K562 (cell line): ENCODE results near the gene ANAPC16. TPM values are rescaled to one million over a fixed set of nuclear protein-coding genes. Genes with fewer than 3 reads are reported as not detected.

Experiments
- ATAC-seq: fragments of 200-7000 bp; cut with Tn5 transposase; 3 replicates; pipeline ENCODE4 v1.9.1; 2020; ENCODE audit warnings: moderate library complexity
- BruUV-seq: library from RNA; stranded (reverse); fragments of 400-500 nt; replicated peaks from 2 replicates; lab custom pipeline; 2021; lab: Mats Ljungman, UMichigan
- CTCF ChIA-PET: fragments of 300-600 bp; formaldehyde crosslinking; extraction: SDS; loops from one replicate; lab custom pipeline; 2021; ENCODE audit warnings: low intra/inter-chr PET ratio; lab: Yijun Ruan, JAX
- POLR2A ChIA-PET: fragments of 300-600, 350-650 bp; sonication (Branson Sonifier 250); formaldehyde crosslinking; extraction: SDS; loops from one replicate; lab custom pipeline; 2021; ENCODE audit warnings: antibody characterized with exemption, inconsistent platforms; lab: Yijun Ruan, JAX
- DNase-seq, 4 experiments: peaks; one replicate each; pipeline versions ENCODE4 v3.0.0 to v3.0.0-alpha.2; 2011 to 2018; ENCODE audit warnings: low spot score in 3 of 4, mixed read lengths in 3 of 4; ENCODE audit errors: extremely low read depth in 1 of 4
- FAIRE-seq: peaks from 2 replicates; lab custom pipeline; 2011; peaks lifted over from hg19 to GRCh38; lab: Jason Lieb, UNC
- H2AFZ ChIP-seq: 2 replicates; pipeline ENCODE4 v1.6.0; 2011; ENCODE audit warnings: low read depth, low read length, control low read depth, inconsistent platforms
- H3K27ac ChIP-seq: fragments of 200-600 bp; 3 replicates; pipeline ENCODE4 v1.8.0; 2011; ENCODE audit warnings: low read depth, mild to moderate bottlenecking, control low read depth, inconsistent platforms, low read length, moderate library complexity, mixed read lengths; ENCODE audit errors: extremely low read depth
- H3K27me3 ChIP-seq, 2 experiments: fragments of 300-600 bp in 1 of 2; 2 replicates in 1 of 2; 3 replicates in 1 of 2; pipeline versions ENCODE4 v1.6.0 to v1.8.0; 2011; ENCODE audit warnings: inconsistent platforms in 2 of 2, low read length in 2 of 2, mild to moderate bottlenecking in 1 of 2, mixed read lengths in 1 of 2, moderate library complexity in 1 of 2; ENCODE audit not compliant: control insufficient read depth in 2 of 2, insufficient read depth in 2 of 2
- H3K36me3 ChIP-seq: fragments of 300-600 bp; 3 replicates; pipeline ENCODE4 v1.8.0; 2011; ENCODE audit warnings: mild to moderate bottlenecking, low read length, inconsistent platforms; ENCODE audit not compliant: control insufficient read depth, insufficient read depth
- H3K4me1 ChIP-seq, 2 experiments: fragments of 200-600 bp in 1 of 2; replicated peaks in 1 of 2; 2 replicates in 1 of 2; 3 replicates in 1 of 2; pipeline versions ENCODE4 v1.5.1 to v1.8.0; 2011; ENCODE audit warnings: inconsistent platforms in 2 of 2, low read length in 2 of 2, mild to moderate bottlenecking in 1 of 2, mixed read lengths in 1 of 2, moderate library complexity in 1 of 2; ENCODE audit not compliant: control insufficient read depth in 2 of 2, insufficient read depth in 2 of 2
- H3K4me2 ChIP-seq: 2 replicates; pipeline ENCODE4 v1.6.1; 2011; ENCODE audit warnings: low read length, control low read depth, inconsistent platforms, mixed read lengths; ENCODE audit not compliant: insufficient read depth
- H3K4me3 ChIP-seq: fragments of 200-600 bp; sonication (generic), shearing (Covaris generic); 2 replicates; pipeline ENCODE4 v1.5.1; 2016; ENCODE audit warnings: control low read depth, inconsistent platforms
- H3K79me2 ChIP-seq: fragments of 200-600 bp; 3 replicates; pipeline ENCODE4 v1.8.0; 2011; ENCODE audit warnings: low read length, inconsistent platforms; ENCODE audit not compliant: control insufficient read depth, insufficient read depth
- H3K9ac ChIP-seq, 2 experiments: 2 replicates each; pipeline versions ENCODE4 v1.6.0 to v1.6.1; 2011; ENCODE audit warnings: low read depth in 2 of 2, low read length in 2 of 2, control low read depth in 1 of 2, inconsistent platforms in 1 of 2, mild to moderate bottlenecking in 1 of 2, mixed read lengths in 1 of 2; ENCODE audit not compliant: insufficient read depth in 1 of 2
- H3K9me1 ChIP-seq: one replicate; pipeline ENCODE4 v1.6.0; 2011; ENCODE audit warnings: inconsistent platforms, mild to moderate bottlenecking, low read length, moderate library complexity; ENCODE audit not compliant: control insufficient read depth, insufficient read depth
- H3K9me3 ChIP-seq: replicated peaks from 2 replicates; pipeline ENCODE4 v1.5.1; 2011; ENCODE audit warnings: low read depth, low read length, inconsistent platforms; ENCODE audit not compliant: control insufficient read depth, insufficient read depth
- H4K20me1 ChIP-seq: replicated peaks from 2 replicates; pipeline ENCODE4 v1.6.1; 2011; ENCODE audit warnings: low read length, inconsistent platforms, mixed read lengths; ENCODE audit not compliant: control insufficient read depth, insufficient read depth
- CTBP1 ChIP-seq: fragments of 450-650 bp; IDR thresholded peaks from 2 replicates; pipeline ENCODE4 v1.6.1; 2016; ENCODE audit warnings: borderline replicate concordance
- HIVEP1 ChIP-seq: fragments of 250-450 bp; sonication (Bioruptor Pico); IDR thresholded peaks from 2 replicates; pipeline ENCODE4 v1.4.0; 2020; ENCODE audit warnings: mild to moderate bottlenecking
- HLTF ChIP-seq: fragments of 450-650 bp; IDR thresholded peaks from 2 replicates; pipeline ENCODE4 v1.6.1; 2016
- KAT8 ChIP-seq: fragments of 450-650 bp; IDR thresholded peaks from 2 replicates; pipeline ENCODE4 v1.6.1; 2016; ENCODE audit warnings: low read depth, mild to moderate bottlenecking
- KLF1 ChIP-seq: fragments of 450-650 bp; IDR thresholded peaks from 2 replicates; pipeline ENCODE4 v1.6.1; 2016; ENCODE audit warnings: missing genetic modification characterization, missing compliant biosample characterization
- MAFK ChIP-seq: IDR thresholded peaks from 2 replicates; pipeline ENCODE4 v1.6.1; 2011; ENCODE audit warnings: low read length, improper control_type of control experiment
- NONO ChIP-seq, 2 experiments: fragments of 200-400 bp in 1 of 2; fragments of 450-650 bp in 1 of 2; formaldehyde crosslinking in 1 of 2; IDR thresholded peaks; 2 replicates each; pipeline ENCODE4 v1.6.1; 2017; ENCODE audit warnings: low read depth in 2 of 2, mild to moderate bottlenecking in 2 of 2, moderate library complexity in 2 of 2, low read length in 1 of 2
- NR3C1 ChIP-seq: sonication (generic); formaldehyde crosslinking; IDR thresholded peaks from 2 replicates; pipeline ENCODE4 v1.8.1; 2022; ENCODE audit warnings: missing genetic modification reagents
- PHTF2 ChIP-seq: fragments of 250-450 bp; sonication (Bioruptor Pico); IDR thresholded peaks from 2 replicates; pipeline ENCODE4 v1.5.0; 2021; ENCODE audit warnings: mild to moderate bottlenecking
- RBM25 ChIP-seq: fragments of 200-400 bp; formaldehyde crosslinking; IDR thresholded peaks from 2 replicates; pipeline ENCODE4 v1.6.1; 2018; ENCODE audit warnings: low read length, low read depth, moderate library complexity; ENCODE audit not compliant: severe bottlenecking
- TRIM28 ChIP-seq: fragments of 450-650 bp; IDR thresholded peaks from 2 replicates; pipeline ENCODE4 v1.6.1; 2017
- U2AF1 ChIP-seq: fragments of 200-400 bp; formaldehyde crosslinking; optimal IDR thresholded peaks from 2 replicates; pipeline ENCODE3; 2017; ENCODE audit warnings: mild to moderate bottlenecking, low read depth, low read length, moderate library complexity
- U2AF2 ChIP-seq: fragments of 200-400 bp; formaldehyde crosslinking; optimal IDR thresholded peaks from 2 replicates; pipeline ENCODE3; 2017; ENCODE audit warnings: low read depth, mild to moderate bottlenecking, low read length
- ZKSCAN1 ChIP-seq: fragments of 150-350 bp; IDR thresholded peaks from 2 replicates; pipeline ENCODE4 v1.6.1; 2016; ENCODE audit warnings: low read depth, low read length
- ZNF124 ChIP-seq: sonication (generic); formaldehyde crosslinking; IDR thresholded peaks from 2 replicates; pipeline ENCODE4 v1.8.1; 2022; ENCODE audit warnings: missing genetic modification reagents
- ZNF165 ChIP-seq: fragments of 250-450 bp; sonication (Bioruptor Pico); IDR thresholded peaks from 2 replicates; pipeline ENCODE4 v1.4.0; 2020; ENCODE audit warnings: borderline replicate concordance
- ZNF23 ChIP-seq: fragments of 250-450 bp; sonication (Bioruptor Pico); IDR thresholded peaks from 2 replicates; pipeline ENCODE4 v1.4.0; 2020; ENCODE audit warnings: mild to moderate bottlenecking
- ZNF444 ChIP-seq: fragments of 250-450 bp; sonication (Bioruptor Pico); IDR thresholded peaks from 2 replicates; pipeline ENCODE4 v1.4.0; 2020; ENCODE audit warnings: mild to moderate bottlenecking, moderate library complexity
- ZNF717 ChIP-seq: fragments of 250-450 bp; sonication (Bioruptor Pico); IDR thresholded peaks from 2 replicates; pipeline ENCODE4 v1.5.0; 2021
- ZNF77 ChIP-seq: fragments of 250-450 bp; sonication (Bioruptor Pico); IDR thresholded peaks from 2 replicates; pipeline ENCODE4 v1.5.0; 2020
- WGBS: fragments of 100-300 bp; shearing (Covaris generic); methylation state at CpG from one replicate; pipeline ENCODE4 v1.1.6; 2016; ENCODE audit warnings: low coverage, mixed read lengths; ENCODE audit not compliant: insufficient coverage; ENCODE audit errors: missing lambda C conversion rate; 5-methylcytosine and 5-hydroxymethylcytosine counted together
- in situ Hi-C: fragments of 300-500 bp; cut with MboI; formaldehyde crosslinking; loops from 4 replicates; pipeline ENCODE4 v1.15.0; 2018; ENCODE audit warnings: inconsistent platforms, mixed read lengths
- intact Hi-C: fragments of 100-400 bp; cut with micrococcal nuclease; formaldehyde crosslinking; loops from 2 replicates; pipeline ENCODE4 v1.14.2; 2022
- polyA plus RNA-seq, 8 experiments: library from polyadenylated mRNA; depleted of rRNA in 4 of 8; stranded (reverse) in 5 of 8; unstranded in 3 of 8; fragments of >200 nt; fragmentation: Nextera tagmentation in 2 of 8; fragmentation: Illumina TruSeq in 1 of 8; extraction: Ambion mirVana in 2 of 8; extraction: Trizol in 1 of 8; gene quantifications; 2 replicates each; pipeline versions ENCODE4 v1.2.1 to v1.2.3, GENCODE V29; 2011 to 2014; ENCODE audit warnings: inconsistent platforms in 1 of 8, missing spikeins in 1 of 8
- total RNA-seq, 7 experiments: library from RNA; depleted of rRNA in 6 of 7; stranded (reverse); fragments of >200 nt in 6 of 7; fragmentation: Illumina TruSeq in 2 of 7; extraction: Trizol in 2 of 7; gene quantifications; 2 replicates each; pipeline versions ENCODE4 v1.2.1 to v1.2.3, GENCODE V29; 2011 to 2021; ENCODE audit warnings: low replicate concordance in 1 of 7
- TF ChIP-seq, protein P1 (sequence below): fragments of 200-800 bp; sonication (Bioruptor generic); IDR thresholded peaks from 2 replicates; pipeline ENCODE4 v1.6.1; 2017; ENCODE audit warnings: missing genetic modification characterization, missing compliant biosample characterization
- TF ChIP-seq, protein P2 (sequence below): sonication (generic); formaldehyde crosslinking; IDR thresholded peaks from 2 replicates; pipeline ENCODE4 v1.8.0; 2022; ENCODE audit warnings: missing genetic modification reagents, mild to moderate bottlenecking, borderline replicate concordance

Gene ANAPC16
- total and polyA plus RNA-seq, 9 of the 15 experiments (the other 6 are each of a cell fraction or from before 2014, with no cell fraction given): 42.6 to 208 (median 108) TPM

DNA sequence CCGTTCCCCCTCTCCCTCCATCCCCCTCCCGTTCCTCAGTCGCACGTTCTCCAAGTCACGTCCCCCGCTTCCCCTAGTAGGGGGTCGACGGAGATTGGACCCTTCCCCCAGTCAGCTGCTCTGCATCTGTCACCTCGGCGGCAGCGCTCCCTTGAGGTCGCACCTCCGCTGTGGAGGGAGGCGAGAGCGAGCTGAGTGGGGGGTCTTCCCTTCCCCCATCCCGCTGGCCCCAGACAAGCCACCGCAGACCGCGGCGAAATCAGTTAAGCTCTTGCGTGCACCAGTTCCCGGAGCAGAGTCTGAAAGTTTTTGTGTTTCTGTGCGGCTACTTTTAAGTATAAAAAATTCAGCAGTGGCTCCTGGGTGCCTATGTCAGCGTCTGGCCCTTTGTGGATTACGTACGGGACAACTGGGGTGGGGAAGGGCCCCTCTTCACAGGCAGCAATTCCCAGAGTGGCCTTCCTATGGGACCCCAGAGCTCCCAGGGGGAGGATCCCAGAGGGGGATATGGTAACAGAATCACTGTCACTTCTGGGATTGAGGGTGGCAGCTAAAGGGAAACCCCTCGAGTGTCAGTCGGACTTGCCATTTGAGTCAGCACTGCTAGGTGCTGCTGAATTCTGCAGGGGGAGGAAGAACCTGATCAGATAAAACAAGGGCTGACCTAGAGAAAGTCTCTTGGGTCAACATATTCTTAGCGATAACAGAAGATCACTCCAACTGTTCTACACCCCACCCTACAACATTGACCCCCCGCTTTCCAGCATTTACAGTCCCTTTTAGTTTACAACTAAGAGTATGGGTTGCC lies 45.4 kb downstream of the ANAPC16 start:
- CTCF ChIA-PET: no interaction called here
- Histone ChIP-seq H3K9me3 (no peaks in the 10 kb centered on the region), H3K4me3 (peak overlapping the region; percentile 54), H3K4me2 (peak overlapping the region; percentile 87), H2AFZ (peak overlapping the region; percentile 96), H3K36me3 (no peaks in the 10 kb centered on the region), H3K79me2 (no peaks in the 10 kb centered on the region), H4K20me1 (no peaks in the 10 kb centered on the region), H3K9ac (peak overlapping the region; percentile 79 to 94), H3K4me1 (peaks cover 46 to 56% of the 10 kb centered on the region in 2 experiments), H3K27me3 (no peaks in the 10 kb centered on the region), H3K27ac (peak overlapping the region; percentile 94), H3K9me1 (no peaks in the 10 kb centered on the region)
- intact Hi-C loops: loop anchor here (1.0 to 2.0 kb wide), 2 partner anchors 11 to 16 kb away; no protein-coding TSS in a partner anchor
- BruUV-seq: TSS peak; percentile 97
- under 1% methylated on average over 26 of the region's 30 CpGs for WGBS
- in situ Hi-C loops: no loop called here
- ATAC-seq: peak; percentile 69
- peak; percentile 80 for FAIRE-seq
- peak; percentile 50 to 81 (median 62) for DNase-seq
- POLR2A ChIA-PET: interaction anchor here (0.5 to 15.0 kb wide), 18 partner anchors 9 to 1251 kb away, joined by 3 to 277 read pairs (median 4); partner anchors contain the start of gene DDIT4
- TF ChIP-seq MAFK (peak; percentile 48; the same call in 1 of the 2 replicates), ZNF124 (CRISPR knock-in tag) (no peak), RBM25 (no peak), U2AF2 (no peak), NR3C1 (CRISPR knock-in tag) (no peak), HIVEP1 (CRISPR knock-in tag) (0 out of 2 replicates have a peak, but pooled peaks have one; percentile 4), PHTF2 (CRISPR knock-in tag) (no peak), KLF1 (tag) (no peak), HLTF (no peak; the same call in 1 of the 2 replicates), KAT8 (no peak), ZNF165 (0 out of 2 replicates have a peak, but pooled peaks have one; percentile 29), TRIM28 (no peak), ZNF717 (no peak), ZNF77 (CRISPR knock-in tag) (no peak), CTBP1 (peak; percentile 80), ZKSCAN1 (no peak), U2AF1 (no peak), ZNF23 (no peak), ZNF444 (CRISPR knock-in tag) (0 out of 2 replicates have a peak, but pooled peaks have one; percentile 5), NONO (IDR thresholded peaks at IDR 0.05; ENCODE audit: low read depth in 2 of 2, low read length in 1 of 2) (peak in 1 of 2 experiments; percentile 63; a peak in 2 of 4 replicates)
- TF ChIP-seq, protein P1, sequence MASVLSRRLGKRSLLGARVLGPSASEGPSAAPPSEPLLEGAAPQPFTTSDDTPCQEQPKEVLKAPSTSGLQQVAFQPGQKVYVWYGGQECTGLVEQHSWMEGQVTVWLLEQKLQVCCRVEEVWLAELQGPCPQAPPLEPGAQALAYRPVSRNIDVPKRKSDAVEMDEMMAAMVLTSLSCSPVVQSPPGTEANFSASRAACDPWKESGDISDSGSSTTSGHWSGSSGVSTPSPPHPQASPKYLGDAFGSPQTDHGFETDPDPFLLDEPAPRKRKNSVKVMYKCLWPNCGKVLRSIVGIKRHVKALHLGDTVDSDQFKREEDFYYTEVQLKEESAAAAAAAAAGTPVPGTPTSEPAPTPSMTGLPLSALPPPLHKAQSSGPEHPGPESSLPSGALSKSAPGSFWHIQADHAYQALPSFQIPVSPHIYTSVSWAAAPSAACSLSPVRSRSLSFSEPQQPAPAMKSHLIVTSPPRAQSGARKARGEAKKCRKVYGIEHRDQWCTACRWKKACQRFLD (CRISPR knock-in tag): no peak
- TF ChIP-seq, protein P2, sequence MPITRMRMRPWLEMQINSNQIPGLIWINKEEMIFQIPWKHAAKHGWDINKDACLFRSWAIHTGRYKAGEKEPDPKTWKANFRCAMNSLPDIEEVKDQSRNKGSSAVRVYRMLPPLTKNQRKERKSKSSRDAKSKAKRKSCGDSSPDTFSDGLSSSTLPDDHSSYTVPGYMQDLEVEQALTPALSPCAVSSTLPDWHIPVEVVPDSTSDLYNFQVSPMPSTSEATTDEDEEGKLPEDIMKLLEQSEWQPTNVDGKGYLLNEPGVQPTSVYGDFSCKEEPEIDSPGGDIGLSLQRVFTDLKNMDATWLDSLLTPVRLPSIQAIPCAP: no peak
